ENCODE data around the gene RARG.

RARG gene

DNA sequence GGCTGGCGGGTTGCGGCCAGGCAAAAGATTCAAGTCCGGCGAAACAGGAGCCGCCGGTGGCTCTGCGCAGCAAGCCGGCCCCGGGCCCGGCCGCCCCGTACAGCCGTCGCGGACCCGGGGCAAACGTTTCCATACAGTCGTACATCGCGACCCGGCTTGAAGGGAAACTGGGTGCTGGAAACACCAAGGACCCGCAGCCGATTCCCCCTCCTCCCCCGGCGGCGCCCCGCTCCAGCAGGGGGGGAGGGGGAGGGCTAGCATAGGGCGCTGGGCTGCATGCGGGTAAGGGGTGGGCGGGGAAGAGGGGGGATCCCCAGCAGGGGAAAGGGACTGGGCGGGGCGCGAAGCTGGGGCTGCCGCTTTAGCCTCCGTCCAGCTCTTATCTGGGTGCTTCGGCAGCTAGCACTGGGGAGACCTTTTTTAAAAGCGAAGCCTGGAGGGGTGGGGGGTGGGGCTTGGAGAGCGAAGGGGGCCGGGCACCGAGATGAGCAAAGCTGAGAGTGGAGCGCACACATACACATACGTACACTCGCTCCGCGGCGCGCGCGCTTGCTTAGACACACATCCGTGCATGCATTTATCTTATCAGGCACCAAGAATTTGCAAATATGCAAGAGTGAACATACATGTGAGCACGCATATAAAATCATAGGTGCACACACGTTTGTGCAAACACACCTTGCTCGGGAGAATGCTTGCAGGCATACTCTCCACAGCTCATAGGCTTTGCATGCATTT is 11.9 kb downstream of the RARG start:
- no peaks in the 10 kb centered on the region for H3K9me3 ChIP-seq (ENCODE audit: control insufficient read depth, insufficient read depth, low read length)
- peaks cover 6% of the 10 kb centered on the region for H3K27me3 ChIP-seq (ENCODE audit: control insufficient read depth, insufficient read depth, low read length)
- no peaks in the 10 kb centered on the region for H3K36me3 ChIP-seq (ENCODE audit: control insufficient read depth, insufficient read depth, low read length)
- peaks cover 48% of the 10 kb centered on the region for H3K4me1 ChIP-seq (ENCODE audit: control insufficient read depth, insufficient read depth, low read length)
- peak overlapping the region; percentile 94 for H3K4me3 ChIP-seq (ENCODE audit: low read depth, low read length)
- H3K9ac ChIP-seq (ENCODE audit: low read depth, low read length) = peak overlapping the region; percentile 32

DNA sequence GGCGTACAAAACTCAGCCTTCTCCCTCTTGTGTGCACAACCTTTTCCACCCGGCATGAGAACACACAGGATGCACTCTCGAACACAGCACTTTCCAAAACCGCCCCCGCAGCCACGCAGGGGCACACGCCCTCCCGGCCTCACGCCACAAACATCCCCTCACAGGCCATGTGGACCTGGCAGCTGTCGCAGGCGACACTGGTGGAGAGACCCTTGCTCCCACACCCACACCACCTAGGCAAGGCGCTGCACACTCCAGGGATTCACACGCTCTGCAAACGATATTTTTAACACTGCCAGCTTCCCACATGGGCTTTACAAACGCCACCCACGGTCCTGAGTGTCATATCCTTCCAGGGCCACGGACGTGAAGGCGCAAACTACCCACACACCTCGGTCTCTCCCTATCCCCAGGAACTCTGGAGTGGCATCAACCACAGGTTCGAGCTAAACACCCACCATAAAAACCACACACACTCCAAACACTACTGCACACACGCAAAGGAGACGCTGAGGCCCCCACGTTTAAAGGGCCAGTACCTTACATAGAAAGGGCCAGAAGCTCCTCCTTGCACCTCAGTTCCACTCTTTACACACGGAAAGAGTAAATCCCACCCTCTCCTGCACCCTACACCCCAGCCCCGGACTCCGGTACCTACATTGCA is 12.6 kb downstream of the RARG start:
- Histone ChIP-seq H3K27me3 (ENCODE audit: control insufficient read depth, insufficient read depth, low read length) (peaks cover 6% of the 10 kb centered on the region), H3K36me3 (ENCODE audit: control insufficient read depth, insufficient read depth, low read length) (peaks cover 3% of the 10 kb centered on the region), H3K9me3 (ENCODE audit: control insufficient read depth, insufficient read depth, low read length) (no peaks in the 10 kb centered on the region), H3K9ac (ENCODE audit: low read depth, low read length) (no peak overlapping the region), H3K4me3 (ENCODE audit: low read depth, low read length) (peak overlapping the region; percentile 94), H3K4me1 (ENCODE audit: control insufficient read depth, insufficient read depth, low read length) (peaks cover 47% of the 10 kb centered on the region)

DNA sequence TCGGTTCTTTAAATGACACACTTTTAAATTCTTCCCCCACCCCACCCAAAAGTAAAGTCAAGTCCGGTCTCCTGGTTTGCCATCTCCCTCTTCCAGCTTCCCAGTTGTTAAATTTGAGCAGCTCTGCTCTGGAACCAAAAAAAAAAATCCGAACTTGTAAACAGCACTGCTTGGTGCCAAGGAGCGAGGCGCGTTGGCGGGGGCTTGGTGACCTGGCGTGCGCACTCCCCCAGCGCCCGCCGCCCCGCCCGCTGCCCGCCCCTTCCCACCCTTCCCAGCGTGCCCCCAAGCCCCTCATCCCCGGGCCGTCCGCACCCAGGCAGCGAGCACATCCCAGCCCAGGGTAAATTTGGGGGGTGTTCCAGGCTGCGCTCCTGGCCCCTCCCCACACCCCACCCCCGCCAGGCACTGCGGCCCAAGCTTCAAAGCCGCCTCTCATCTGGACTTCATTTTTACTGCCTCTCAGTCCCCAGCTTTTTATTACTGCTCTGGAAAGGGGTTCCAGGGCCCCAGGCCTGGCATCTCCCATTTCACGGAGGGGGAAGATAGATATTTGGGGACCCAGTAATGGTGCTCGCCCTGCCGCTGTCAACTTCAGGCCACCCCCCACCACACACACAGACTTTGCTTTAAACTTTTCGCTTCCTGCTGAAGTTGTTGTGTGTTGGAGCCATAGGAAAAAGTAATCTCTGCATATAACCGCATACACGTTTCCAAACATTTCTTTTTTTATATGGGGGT is 13.3 kb downstream of the RARG start:
- Histone ChIP-seq H3K27me3 (ENCODE audit: control insufficient read depth, insufficient read depth, low read length) (peaks cover 6% of the 10 kb centered on the region), H3K9me3 (ENCODE audit: control insufficient read depth, insufficient read depth, low read length) (no peaks in the 10 kb centered on the region), H3K9ac (ENCODE audit: low read depth, low read length) (no peak overlapping the region), H3K4me3 (ENCODE audit: low read depth, low read length) (peak overlapping the region; percentile 94), H3K4me1 (ENCODE audit: control insufficient read depth, insufficient read depth, low read length) (peaks cover 44% of the 10 kb centered on the region), H3K36me3 (ENCODE audit: control insufficient read depth, insufficient read depth, low read length) (peaks cover 8% of the 10 kb centered on the region)

DNA sequence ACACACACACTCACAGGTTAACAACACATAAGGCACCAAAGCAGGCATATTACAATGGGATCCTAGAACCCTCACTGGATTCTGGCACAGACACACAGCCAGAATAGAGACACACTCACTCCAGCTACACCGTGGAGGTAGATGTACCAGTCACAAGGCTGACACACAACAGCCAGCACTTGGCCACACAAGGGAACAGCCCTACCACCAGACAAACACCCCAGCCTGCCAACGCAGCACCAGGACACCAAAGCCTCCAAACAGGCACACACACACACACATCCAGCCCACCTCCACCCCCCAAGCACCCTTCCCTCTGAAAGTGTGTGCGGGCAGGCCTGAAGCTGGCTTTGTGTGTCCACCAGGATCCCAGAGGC is 14.1 kb downstream of the RARG start:
- no peak overlapping the region for H3K9ac ChIP-seq (ENCODE audit: low read depth, low read length)
- H3K4me1 ChIP-seq (ENCODE audit: control insufficient read depth, insufficient read depth, low read length) = peaks cover 42% of the 10 kb centered on the region
- no peaks in the 10 kb centered on the region for H3K9me3 ChIP-seq (ENCODE audit: control insufficient read depth, insufficient read depth, low read length)
- H3K4me3 ChIP-seq (ENCODE audit: low read depth, low read length) = peak overlapping the region; percentile 52
- H3K36me3 ChIP-seq (ENCODE audit: control insufficient read depth, insufficient read depth, low read length) = peaks cover 16% of the 10 kb centered on the region
- peaks cover 6% of the 10 kb centered on the region for H3K27me3 ChIP-seq (ENCODE audit: control insufficient read depth, insufficient read depth, low read length)

DNA sequence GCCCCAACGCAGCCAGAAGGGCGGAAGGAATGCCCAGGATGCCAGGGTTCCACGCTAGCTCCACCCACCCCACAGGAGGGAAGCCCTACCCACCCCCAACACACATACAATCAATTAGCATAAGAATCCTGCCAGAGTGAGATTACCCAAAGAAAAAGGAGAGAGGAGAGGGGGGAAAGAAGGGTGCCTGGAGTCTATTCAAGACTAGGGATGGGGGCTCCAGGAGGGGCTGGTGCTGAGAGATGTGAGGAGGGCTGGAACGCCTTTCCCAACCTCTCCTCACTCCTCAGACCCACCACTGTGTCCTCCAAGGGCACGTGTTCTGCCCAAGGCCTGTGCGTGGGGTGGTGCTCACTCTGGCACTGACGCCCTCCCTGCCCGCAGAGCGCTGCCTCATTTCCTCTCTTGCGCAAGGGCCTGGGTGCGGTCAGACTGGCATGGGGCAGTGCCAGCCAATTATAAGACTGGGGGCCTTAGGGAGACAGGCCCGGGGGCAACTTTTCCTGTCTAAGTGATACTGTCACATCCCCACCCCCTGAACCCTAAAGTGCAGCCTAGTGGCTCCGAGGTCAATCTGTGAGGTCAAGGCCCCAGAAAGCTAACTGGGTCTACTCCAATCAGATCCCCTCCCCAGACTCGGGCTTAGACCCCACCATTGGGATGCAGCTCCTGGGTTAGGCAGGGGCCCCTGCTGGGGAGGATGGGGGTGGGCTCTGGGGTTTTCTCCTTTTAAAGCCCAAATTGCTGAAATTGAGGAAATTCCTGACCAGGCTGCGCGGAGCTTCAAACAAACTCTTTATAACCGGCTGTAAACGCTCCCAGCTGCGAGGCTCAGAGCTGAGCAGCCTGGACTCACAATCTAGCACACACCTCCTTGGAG is 14.7 kb downstream of the RARG start:
- Histone ChIP-seq H3K4me3 (ENCODE audit: low read depth, low read length) (peak overlapping the region; percentile 52), H3K9me3 (ENCODE audit: control insufficient read depth, insufficient read depth, low read length) (no peaks in the 10 kb centered on the region), H3K9ac (ENCODE audit: low read depth, low read length) (peak overlapping the region; percentile 37), H3K36me3 (ENCODE audit: control insufficient read depth, insufficient read depth, low read length) (peaks cover 20% of the 10 kb centered on the region), H3K4me1 (ENCODE audit: control insufficient read depth, insufficient read depth, low read length) (peaks cover 38% of the 10 kb centered on the region), H3K27me3 (ENCODE audit: control insufficient read depth, insufficient read depth, low read length) (peaks cover 6% of the 10 kb centered on the region)

DNA sequence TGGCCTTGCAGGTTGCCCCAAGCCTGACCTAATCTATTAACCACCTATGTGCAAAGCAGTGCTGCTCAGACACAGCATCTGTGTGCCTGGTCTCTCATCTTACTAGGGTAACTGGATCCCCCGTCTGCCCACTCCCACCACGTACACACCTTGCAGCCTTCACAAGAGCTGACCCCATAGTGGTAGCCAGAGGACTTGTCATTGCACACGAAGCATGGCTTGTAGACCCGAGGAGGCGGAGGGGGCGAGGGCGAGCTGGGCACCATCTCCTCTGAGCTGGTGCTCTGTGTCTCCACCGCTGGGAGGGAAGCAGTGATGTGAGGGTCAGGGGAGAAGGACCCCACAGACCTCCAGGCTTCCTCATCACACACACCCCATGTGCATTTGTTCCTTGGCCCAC is 16.5 kb downstream of the RARG start:
- H3K9ac ChIP-seq (ENCODE audit: low read depth, low read length) = no peak overlapping the region
- peaks cover 35% of the 10 kb centered on the region for H3K4me1 ChIP-seq (ENCODE audit: control insufficient read depth, insufficient read depth, low read length)
- H3K4me3 ChIP-seq (ENCODE audit: low read depth, low read length) = no peak overlapping the region
- H3K36me3 ChIP-seq (ENCODE audit: control insufficient read depth, insufficient read depth, low read length) = peaks cover 34% of the 10 kb centered on the region
- no peaks in the 10 kb centered on the region for H3K9me3 ChIP-seq (ENCODE audit: control insufficient read depth, insufficient read depth, low read length)
- H3K27me3 ChIP-seq (ENCODE audit: control insufficient read depth, insufficient read depth, low read length) = peaks cover 6% of the 10 kb centered on the region

DNA sequence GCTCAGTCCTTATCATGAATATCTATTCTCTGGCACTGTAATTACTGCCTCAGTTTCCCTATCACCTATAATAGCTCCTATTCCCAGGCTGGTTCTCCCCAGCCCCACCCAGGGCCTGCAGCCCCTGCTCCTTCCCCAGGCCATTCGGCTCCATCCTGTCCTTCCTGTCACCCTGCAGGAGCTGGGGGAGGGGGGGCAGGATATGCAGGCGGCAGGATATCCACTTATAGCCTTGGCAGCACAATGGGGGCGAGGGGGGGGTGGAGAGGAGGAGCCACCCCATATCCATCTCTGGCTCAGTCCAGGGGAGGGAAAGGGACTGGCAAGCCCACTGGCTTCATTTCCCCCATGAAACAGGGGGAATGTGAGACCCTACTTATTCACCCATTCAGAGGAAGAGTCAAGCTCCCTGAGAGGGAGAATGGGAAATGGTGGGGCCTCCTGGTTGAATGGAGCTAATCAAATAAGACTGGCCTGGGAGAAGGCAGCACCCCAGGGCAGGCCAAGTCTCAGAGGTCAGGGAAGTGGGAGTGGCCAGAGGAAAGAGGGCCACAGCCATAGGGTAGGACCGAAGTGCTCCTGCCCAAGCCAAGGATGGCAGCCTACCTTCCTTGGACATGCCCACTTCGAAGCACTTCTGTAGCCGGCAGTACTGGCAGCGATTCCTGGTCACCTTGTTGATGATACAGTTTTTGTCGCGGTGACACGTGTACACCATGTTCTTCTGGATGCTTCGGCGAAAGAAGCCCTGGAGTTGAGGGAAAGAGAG is 17.1 kb downstream of the RARG start:
- Histone ChIP-seq H3K27me3 (ENCODE audit: control insufficient read depth, insufficient read depth, low read length) (peaks cover 6% of the 10 kb centered on the region), H3K36me3 (ENCODE audit: control insufficient read depth, insufficient read depth, low read length) (peaks cover 34% of the 10 kb centered on the region), H3K9me3 (ENCODE audit: control insufficient read depth, insufficient read depth, low read length) (no peaks in the 10 kb centered on the region), H3K9ac (ENCODE audit: low read depth, low read length) (no peak overlapping the region), H3K4me3 (ENCODE audit: low read depth, low read length) (no peak overlapping the region), H3K4me1 (ENCODE audit: control insufficient read depth, insufficient read depth, low read length) (peaks cover 35% of the 10 kb centered on the region)

DNA sequence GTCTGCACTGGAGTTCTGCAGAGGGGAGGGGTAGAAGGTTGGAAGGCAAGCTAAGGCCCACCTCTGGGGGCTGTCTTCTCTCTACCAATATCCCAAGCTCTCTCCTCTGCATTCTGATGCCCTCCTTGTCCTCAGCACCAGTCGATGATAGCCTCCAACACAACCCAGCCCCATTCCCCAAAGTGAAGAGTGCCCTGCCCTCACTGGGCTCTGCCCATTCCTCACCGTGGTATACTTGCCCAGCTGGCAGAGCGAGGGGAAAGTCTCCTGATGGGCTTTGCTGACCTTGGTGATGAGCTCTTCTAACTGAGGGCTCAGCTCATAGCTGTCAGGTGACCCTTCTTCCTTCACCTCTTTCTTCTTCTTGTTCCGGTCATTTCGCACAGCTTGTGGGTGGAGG is 17.8 kb downstream of the RARG start:
- Histone ChIP-seq H3K9ac (ENCODE audit: low read depth, low read length) (no peak overlapping the region), H3K4me3 (ENCODE audit: low read depth, low read length) (no peak overlapping the region), H3K36me3 (ENCODE audit: control insufficient read depth, insufficient read depth, low read length) (peaks cover 34% of the 10 kb centered on the region), H3K4me1 (ENCODE audit: control insufficient read depth, insufficient read depth, low read length) (peaks cover 35% of the 10 kb centered on the region), H3K27me3 (ENCODE audit: control insufficient read depth, insufficient read depth, low read length) (peaks cover under 1% of the 10 kb centered on the region), H3K9me3 (ENCODE audit: control insufficient read depth, insufficient read depth, low read length) (no peaks in the 10 kb centered on the region)

DNA sequence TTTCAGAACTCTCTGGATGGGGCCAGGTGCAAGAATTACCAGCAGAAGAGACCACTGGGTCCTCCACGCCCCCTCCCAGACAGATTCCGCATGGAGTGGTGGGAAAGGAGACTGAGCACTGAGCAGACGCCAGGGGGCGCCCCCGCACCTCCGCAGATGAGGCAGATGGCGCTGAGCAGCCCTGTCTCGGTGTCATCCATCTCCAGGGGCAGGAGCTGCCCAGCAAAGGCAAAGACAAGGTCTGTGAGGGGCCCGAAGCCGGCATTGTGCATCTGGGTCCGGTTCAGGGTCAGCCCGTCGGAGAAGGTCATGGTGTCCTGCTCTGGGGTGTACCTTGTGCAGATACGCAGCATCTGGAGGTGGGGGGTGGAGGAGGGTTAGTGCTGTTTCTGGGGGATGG is 18.7 kb downstream of the RARG start:
- Histone ChIP-seq H3K9me3 (ENCODE audit: control insufficient read depth, insufficient read depth, low read length) (no peaks in the 10 kb centered on the region), H3K36me3 (ENCODE audit: control insufficient read depth, insufficient read depth, low read length) (peaks cover 34% of the 10 kb centered on the region), H3K4me3 (ENCODE audit: low read depth, low read length) (no peak overlapping the region), H3K4me1 (ENCODE audit: control insufficient read depth, insufficient read depth, low read length) (peaks cover 34% of the 10 kb centered on the region), H3K27me3 (ENCODE audit: control insufficient read depth, insufficient read depth, low read length) (no peaks in the 10 kb centered on the region), H3K9ac (ENCODE audit: low read depth, low read length) (no peak overlapping the region)

DNA sequence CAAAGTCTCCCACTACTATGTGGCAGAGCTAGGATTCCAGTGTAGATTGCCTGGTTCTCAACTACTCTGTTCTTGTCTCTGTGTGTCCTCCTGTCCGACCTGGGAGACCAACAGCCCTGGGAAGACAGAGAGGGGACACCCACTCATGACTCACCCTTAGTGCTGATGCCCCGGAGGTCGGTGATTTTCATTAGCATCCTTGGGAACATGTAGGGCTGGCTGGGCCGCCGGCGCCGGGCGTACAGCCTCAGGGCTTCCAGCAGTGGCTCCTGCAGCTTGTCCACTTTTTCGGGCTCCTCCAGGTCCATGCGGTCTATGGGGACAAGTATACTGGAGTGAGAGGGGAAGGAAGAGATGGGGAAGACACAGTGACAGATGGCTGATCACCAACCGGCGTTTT is 19.1 kb downstream of the RARG start:
- H3K36me3 ChIP-seq (ENCODE audit: control insufficient read depth, insufficient read depth, low read length) = peaks cover 34% of the 10 kb centered on the region

More for the DNA sequence above, 19.1 kb downstream of the RARG start:
- Histone ChIP-seq H3K27me3 (ENCODE audit: control insufficient read depth, insufficient read depth, low read length) (no peaks in the 10 kb centered on the region), H3K9me3 (ENCODE audit: control insufficient read depth, insufficient read depth, low read length) (no peaks in the 10 kb centered on the region), H3K4me1 (ENCODE audit: control insufficient read depth, insufficient read depth, low read length) (peaks cover 31% of the 10 kb centered on the region), H3K9ac (ENCODE audit: low read depth, low read length) (no peak overlapping the region), H3K4me3 (ENCODE audit: low read depth, low read length) (no peak overlapping the region)
